PC-3 (cell line): ENCODE data around the gene CRACR2B.

ENCODE experiments used
- EZH2 ChIP-seq: fragments of 300-600 bp; sonication (generic); IDR thresholded peaks from one replicate; pipeline ENCODE4 v1.6.1; 2017; ENCODE audit warnings: antibody characterized with exemption, mild to moderate bottlenecking, low read length; ENCODE audit not compliant: unreplicated experiment
- EZH2phosphoT487 ChIP-seq: fragments of 300-600 bp; sonication (generic); IDR thresholded peaks from 2 replicates; pipeline ENCODE4 v1.6.1; 2018; ENCODE audit warnings: mild to moderate bottlenecking, antibody characterized with exemption, low read length, borderline replicate concordance
- TF ChIP-seq, protein P1 (sequence below): fragments of 300-600 bp; sonication (generic); conservative IDR thresholded peaks from 2 replicates; pipeline ENCODE4 v1.5.1; 2017; ENCODE audit warnings: antibody characterized with exemption, low read depth, mild to moderate bottlenecking, low read length

DNA sequence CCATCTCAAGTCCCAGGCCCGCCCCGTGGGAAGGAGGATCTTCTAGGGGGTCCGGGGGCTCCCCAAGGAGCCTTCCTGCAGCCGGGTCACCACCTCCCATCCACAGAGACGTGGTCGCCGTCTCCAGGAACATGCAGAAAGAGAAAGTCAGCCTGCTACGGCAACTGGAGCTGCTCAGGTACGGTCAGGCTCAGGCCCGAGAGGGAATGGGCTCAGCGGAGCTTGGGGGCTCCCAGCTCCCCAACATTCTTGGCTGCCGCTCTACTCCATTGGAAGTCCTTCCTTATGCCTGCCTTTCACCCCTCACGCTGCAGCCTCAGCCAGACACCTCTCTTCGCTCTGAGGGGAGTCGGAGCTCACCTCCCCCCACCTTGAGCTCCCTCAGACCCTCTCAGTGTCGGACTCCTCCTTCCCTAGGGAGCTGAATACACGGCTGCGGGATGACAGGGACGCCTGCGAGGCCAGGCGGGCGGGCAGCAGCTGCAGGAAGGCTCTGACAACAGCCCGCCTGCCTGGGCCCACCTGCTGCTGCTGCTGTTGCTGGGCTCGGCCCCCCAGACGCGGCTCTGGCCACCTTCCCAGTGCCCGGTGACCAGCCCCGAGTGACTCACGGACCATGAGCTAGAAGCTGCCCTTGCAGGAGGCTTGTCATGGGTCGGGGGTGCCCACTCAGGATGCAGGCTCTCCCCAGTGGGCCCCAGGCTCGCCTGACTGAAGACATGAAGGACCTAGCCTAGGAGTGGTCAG is 3.6 kb downstream of the CRACR2B start:
- TF ChIP-seq, protein P1, sequence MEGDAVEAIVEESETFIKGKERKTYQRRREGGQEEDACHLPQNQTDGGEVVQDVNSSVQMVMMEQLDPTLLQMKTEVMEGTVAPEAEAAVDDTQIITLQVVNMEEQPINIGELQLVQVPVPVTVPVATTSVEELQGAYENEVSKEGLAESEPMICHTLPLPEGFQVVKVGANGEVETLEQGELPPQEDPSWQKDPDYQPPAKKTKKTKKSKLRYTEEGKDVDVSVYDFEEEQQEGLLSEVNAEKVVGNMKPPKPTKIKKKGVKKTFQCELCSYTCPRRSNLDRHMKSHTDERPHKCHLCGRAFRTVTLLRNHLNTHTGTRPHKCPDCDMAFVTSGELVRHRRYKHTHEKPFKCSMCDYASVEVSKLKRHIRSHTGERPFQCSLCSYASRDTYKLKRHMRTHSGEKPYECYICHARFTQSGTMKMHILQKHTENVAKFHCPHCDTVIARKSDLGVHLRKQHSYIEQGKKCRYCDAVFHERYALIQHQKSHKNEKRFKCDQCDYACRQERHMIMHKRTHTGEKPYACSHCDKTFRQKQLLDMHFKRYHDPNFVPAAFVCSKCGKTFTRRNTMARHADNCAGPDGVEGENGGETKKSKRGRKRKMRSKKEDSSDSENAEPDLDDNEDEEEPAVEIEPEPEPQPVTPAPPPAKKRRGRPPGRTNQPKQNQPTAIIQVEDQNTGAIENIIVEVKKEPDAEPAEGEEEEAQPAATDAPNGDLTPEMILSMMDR: no peak
- TF ChIP-seq EZH2 (no peak), EZH2phosphoT487 (no peak)
